GM19099 (cell line): Measurements from ENCODE around the gene NTM.

Experiments
- POLR2A ChIP-seq: IDR thresholded peaks from 3 replicates; pipeline ENCODE4 v1.6.1; 2011; ENCODE audit warnings: low read depth; ENCODE audit not compliant: insufficient read length; ENCODE audit errors: extremely low read depth

Gene NTM

DNA sequence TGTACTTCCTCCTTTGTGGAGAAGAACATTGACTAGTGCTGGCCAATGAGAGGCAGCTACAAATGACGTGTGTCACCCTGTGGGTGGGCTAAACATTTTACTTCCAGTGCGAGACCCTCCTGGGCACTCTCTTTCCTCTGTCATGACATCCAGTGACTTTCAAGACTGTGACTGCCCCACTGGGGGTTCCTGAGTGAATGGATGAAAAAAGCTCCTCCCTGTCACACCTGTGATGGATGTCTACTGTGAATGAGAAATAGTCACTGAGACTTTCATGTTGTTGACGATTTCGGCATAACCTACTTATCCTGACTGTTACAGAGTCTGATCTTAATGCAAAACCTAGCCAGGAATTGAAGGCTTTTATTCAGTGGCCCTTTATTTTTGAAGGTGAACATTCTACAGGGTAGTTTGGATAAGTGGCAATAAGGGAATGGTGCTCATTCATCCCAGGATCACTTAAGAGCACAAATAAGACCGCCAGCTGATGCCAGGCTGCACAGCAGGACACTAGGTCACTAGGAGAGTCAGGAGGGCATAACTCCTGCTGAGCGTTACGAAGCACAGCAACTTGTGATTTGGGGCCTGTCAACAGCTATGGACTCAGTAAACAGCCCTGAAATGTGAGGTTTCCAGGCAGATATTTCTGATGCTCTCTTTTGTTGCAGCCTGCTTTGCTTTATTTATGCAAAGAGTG lies 636.6 kb downstream of the NTM start:
- TF ChIP-seq POLR2A = no peak

GRCh38 chr11:132008226-132008625 lies 637.8 kb downstream of the NTM start:
- no peak for TF ChIP-seq POLR2A

- TF ChIP-seq POLR2A = no peak
Measured at GRCh38 chr11:132008872-132009271, 638.5 kb downstream of the NTM start.

GRCh38 chr11:132020001-132020400 lies 649.6 kb downstream of the NTM start:
- no peak for TF ChIP-seq POLR2A

DNA sequence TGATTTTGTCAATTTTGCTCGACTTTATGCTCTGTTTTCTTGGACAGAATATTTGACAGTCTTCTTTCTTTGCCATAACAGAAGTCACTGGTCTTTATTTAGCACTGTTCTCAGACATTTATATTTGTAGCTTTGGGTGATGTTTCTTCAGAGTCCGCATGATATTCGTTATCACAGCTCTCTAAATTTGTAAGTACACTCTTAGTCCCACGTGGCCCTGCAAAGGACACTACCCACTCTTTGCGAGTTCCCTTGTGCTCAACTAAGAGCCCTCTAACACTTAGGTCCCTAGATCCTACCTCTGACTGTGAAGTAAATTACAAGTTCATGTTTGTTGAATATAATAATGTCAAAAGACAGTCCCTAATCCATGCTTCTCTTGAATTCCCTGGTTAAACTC lies 651.9 kb downstream of the NTM start:
- no peak for TF ChIP-seq POLR2A

GRCh38 chr11:132022733-132023478 lies 652.5 kb downstream of the NTM start:
- no peak for TF ChIP-seq POLR2A

DNA sequence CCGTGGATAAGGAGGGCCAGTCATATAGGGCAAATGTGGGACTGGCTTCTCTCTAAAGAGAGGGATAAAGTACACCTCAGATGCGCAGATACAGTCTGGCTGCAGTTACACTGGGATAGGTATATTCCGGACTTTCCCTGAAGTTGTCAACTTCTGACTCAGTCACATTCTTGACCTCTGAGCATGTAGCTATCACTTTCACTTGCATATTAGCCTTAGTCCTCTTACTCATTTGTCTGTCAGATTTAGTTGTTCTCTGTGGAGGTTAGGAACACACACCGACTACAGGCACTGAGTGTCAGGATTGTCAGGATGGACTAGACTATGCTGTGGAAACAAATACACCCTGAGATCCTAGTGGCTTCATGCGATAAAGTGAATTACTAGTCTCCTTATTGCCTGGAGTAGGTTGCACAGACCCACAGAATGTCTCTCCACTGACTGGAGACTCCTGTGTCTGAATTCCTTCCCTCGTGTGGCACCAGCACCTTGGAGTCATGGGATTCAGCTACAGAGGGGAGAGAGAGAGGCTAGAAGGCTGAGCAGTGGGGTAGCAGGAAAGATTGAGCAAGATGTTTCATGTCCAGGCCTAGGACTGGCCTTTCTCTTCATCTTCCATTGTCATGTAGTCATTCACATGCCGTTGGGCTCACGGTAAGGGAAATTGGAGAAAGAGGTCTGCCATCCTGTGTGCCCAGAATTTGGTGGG lies 654.3 kb downstream of the NTM start:
- TF ChIP-seq POLR2A = no peak

DNA sequence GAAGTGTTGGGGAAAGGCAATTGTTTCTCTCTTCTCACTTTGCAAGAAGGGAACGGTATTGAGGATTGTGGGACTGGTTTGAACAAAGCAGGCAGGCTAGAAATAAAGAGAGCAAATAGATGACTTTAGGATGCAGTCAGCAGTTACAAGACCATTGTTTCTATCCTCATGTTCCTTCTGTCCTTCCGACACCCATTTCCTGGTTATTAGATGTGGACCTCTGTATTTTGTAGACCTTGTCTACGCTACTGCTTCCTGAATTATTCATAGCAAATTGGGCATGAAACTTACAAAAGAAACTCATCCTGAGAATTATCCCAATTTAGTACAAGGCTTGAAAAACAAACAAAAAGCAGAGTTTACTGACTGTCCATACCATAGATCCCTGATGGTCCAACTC lies 656.3 kb downstream of the NTM start:
- TF ChIP-seq POLR2A = no peak

GRCh38 chr11:132028380-132029240 lies 658.2 kb downstream of the NTM start:
- TF ChIP-seq POLR2A = no peak

GRCh38 chr11:132030896-132031295 lies 660.5 kb downstream of the NTM start:
- no peak for TF ChIP-seq POLR2A

DNA sequence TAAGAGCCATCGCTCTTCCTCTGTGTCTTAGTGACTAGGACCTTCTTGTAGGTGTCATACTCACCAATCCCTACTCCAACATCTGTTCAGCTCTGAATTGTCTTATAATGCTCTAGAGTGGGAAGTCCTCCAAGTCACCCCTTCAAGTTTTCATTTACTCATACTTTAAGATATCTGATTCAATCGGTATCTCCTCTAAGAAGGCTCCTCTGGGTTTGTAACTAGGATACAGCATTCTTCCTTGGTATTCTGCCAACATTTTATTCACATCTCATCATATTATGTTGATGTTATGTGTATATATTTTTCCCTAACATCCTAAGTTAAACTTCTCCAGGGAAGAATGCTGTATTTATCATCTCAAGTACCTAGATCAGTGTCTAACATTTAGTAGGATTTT lies 662.1 kb downstream of the NTM start:
- TF ChIP-seq POLR2A = no peak

GRCh38 chr11:132033051-132033450 lies 662.6 kb downstream of the NTM start:
- TF ChIP-seq POLR2A = no peak

DNA sequence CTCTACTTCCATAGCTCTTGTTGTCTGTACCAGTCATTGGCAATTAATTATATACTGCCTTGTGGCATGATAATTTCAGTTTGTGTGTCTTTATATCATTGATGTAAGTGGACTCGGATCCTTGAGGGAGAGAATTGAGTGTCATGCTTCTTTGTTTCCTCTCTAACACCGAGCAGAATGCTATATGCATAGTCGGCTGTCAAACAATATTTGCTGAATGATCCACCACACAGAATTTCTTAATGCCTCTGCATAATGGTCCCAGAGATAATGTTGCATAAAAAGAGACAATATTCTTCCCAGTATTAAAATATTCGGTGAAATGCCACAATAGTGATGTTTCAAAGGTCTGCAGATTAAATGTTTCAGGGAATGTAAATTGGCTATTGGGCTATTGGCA lies 664.8 kb downstream of the NTM start:
- no peak for TF ChIP-seq POLR2A

GRCh38 chr11:132035766-132036165 lies 665.4 kb downstream of the NTM start:
- no peak for TF ChIP-seq POLR2A

DNA sequence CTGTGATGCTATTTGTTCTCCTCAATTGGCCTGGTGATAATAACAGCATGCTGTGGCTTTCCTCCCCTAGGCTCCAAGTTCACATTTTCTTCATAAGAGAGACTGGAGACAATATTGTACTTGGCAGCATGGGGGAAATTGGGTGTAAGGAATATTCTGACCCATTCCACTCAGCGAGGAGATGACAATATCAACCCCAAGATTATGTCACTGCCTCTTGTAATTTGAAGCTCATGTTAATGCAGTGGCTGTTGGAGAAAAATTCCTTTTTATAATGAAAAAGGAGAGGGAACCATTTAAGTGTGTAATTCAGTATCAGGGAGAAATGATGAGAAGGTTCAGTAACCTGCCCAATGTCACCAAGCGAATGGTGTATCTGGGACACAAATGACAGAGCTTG lies 665.8 kb downstream of the NTM start:
- no peak for TF ChIP-seq POLR2A
